IMR-90 (cell line): Measurements from ENCODE around the gene LUC7L3. TPM values are rescaled to one million over a fixed set of nuclear protein-coding genes. Genes with fewer than 3 reads are reported as not detected.

Experiments used
- ATAC-seq: fragments of 200-7000 bp; cut with Tn5 transposase; 2 replicates; pipeline ENCODE4 v1.9.1; 2020; ENCODE audit warnings: low read depth, mild to moderate bottlenecking, moderate library complexity
- BruUV-seq: library from RNA; stranded (reverse); fragments of 400-500 nt; replicated peaks from 2 replicates; lab custom pipeline; 2021; lab: Mats Ljungman, UMichigan
- CTCF ChIA-PET: fragments of 300-600 bp; formaldehyde crosslinking; extraction: SDS; loops from one replicate; lab custom pipeline; 2021; ENCODE audit warnings: antibody characterized with exemption; lab: Yijun Ruan, JAX
- POLR2A ChIA-PET: fragments of 300-600 bp; sonication (Branson Sonifier 250); formaldehyde crosslinking; loops from one replicate; lab custom pipeline; 2022; ENCODE audit warnings: antibody characterized with exemption; ENCODE audit not compliant: unreplicated experiment; lab: Charles Lee
- DNase-seq: peaks from one replicate; pipeline ENCODE4 v3.0.0; 2013
- H2AFZ ChIP-seq: replicated peaks from 2 replicates; pipeline ENCODE3; 2013; ENCODE audit warnings: low read length, mild to moderate bottlenecking; ENCODE audit not compliant: poor library complexity
- H2AK5ac ChIP-seq: 2 replicates; pipeline ENCODE4 v1.6.1; 2013; ENCODE audit warnings: low read depth, low read length, inconsistent platforms
- H2AK9ac ChIP-seq: replicated peaks from 2 replicates; pipeline ENCODE3; 2013; ENCODE audit warnings: mild to moderate bottlenecking, low read depth, low read length, moderate library complexity; ENCODE audit not compliant: poor library complexity
- H2BK120ac ChIP-seq: 2 replicates; pipeline ENCODE4 v1.6.1; 2013; ENCODE audit warnings: low read depth, low read length, inconsistent platforms
- H2BK15ac ChIP-seq: 3 replicates; pipeline ENCODE4 v1.6.1; 2013; ENCODE audit warnings: low read depth, low read length, inconsistent platforms
- H2BK20ac ChIP-seq: 2 replicates; pipeline ENCODE4 v1.6.1; 2013; ENCODE audit warnings: low read depth, mild to moderate bottlenecking, inconsistent platforms, low read length, moderate library complexity
- H2BK5ac ChIP-seq: 2 replicates; pipeline ENCODE4 v1.6.1; 2013; ENCODE audit warnings: mild to moderate bottlenecking, low read depth, low read length, inconsistent platforms; ENCODE audit not compliant: poor library complexity, severe bottlenecking
- H3K14ac ChIP-seq: replicated peaks from 2 replicates; pipeline ENCODE4 v1.6.1; 2013; ENCODE audit warnings: low read depth, low read length, inconsistent platforms
- H3K18ac ChIP-seq: 2 replicates; pipeline ENCODE4 v1.6.1; 2013; ENCODE audit warnings: low read depth, low read length, control low read depth
- H3K23ac ChIP-seq: 2 replicates; pipeline ENCODE4 v1.6.1; 2013; ENCODE audit warnings: low read depth, low read length, inconsistent platforms
- H3K27ac ChIP-seq: 2 replicates; pipeline ENCODE4 v1.5.1; 2013; ENCODE audit warnings: mild to moderate bottlenecking, control low read depth, low read length; ENCODE audit not compliant: insufficient read depth
- H3K27me3 ChIP-seq: 2 replicates; pipeline ENCODE4 v1.6.1; 2013; ENCODE audit warnings: low read length; ENCODE audit not compliant: control insufficient read depth, insufficient read depth
- H3K36me3 ChIP-seq: 2 replicates; pipeline ENCODE4 v1.6.1; 2013; ENCODE audit warnings: low read length, mixed read lengths; ENCODE audit not compliant: control insufficient read depth, insufficient read depth
- H3K4ac ChIP-seq: 2 replicates; pipeline ENCODE4 v1.6.1; 2013; ENCODE audit warnings: low read depth, low read length, inconsistent platforms
- H3K4me1 ChIP-seq: 2 replicates; pipeline ENCODE4 v1.6.1; 2013; ENCODE audit warnings: low read length, mixed read lengths; ENCODE audit not compliant: control insufficient read depth, insufficient read depth
- H3K4me2 ChIP-seq: 2 replicates; pipeline ENCODE4 v1.6.1; 2013; ENCODE audit warnings: low read depth, mild to moderate bottlenecking, control low read depth, low read length, moderate library complexity
- H3K4me3 ChIP-seq: 2 replicates; pipeline ENCODE4 v1.5.1; 2013; ENCODE audit warnings: low read depth, mild to moderate bottlenecking, control low read depth, low read length, moderate library complexity; ENCODE audit not compliant: insufficient read depth
- H3K56ac ChIP-seq: 2 replicates; pipeline ENCODE4 v1.6.1; 2013; ENCODE audit warnings: low read length, inconsistent platforms; ENCODE audit not compliant: insufficient read depth; ENCODE audit errors: extremely low read depth
- H3K79me1 ChIP-seq, 2 experiments: 2 replicates each; pipeline ENCODE4 v1.6.1; 2013; ENCODE audit warnings: low read length in 2 of 2, inconsistent platforms in 1 of 2, low read depth in 1 of 2
- H3K9ac ChIP-seq: 2 replicates; pipeline ENCODE4 v1.6.1; 2013; ENCODE audit warnings: low read depth, low read length, control low read depth
- H3K9me1 ChIP-seq: 2 replicates; pipeline ENCODE4 v1.6.1; 2013; ENCODE audit warnings: low read length, inconsistent platforms; ENCODE audit not compliant: insufficient read depth
- H3K9me3 ChIP-seq: 2 replicates; pipeline ENCODE4 v1.6.1; 2013; ENCODE audit warnings: low read length; ENCODE audit not compliant: control insufficient read depth, insufficient read depth
- H4K20me1 ChIP-seq: 2 replicates; pipeline ENCODE4 v1.6.1; 2013; ENCODE audit warnings: low read length, inconsistent platforms; ENCODE audit not compliant: insufficient read depth
- H4K5ac ChIP-seq: 2 replicates; pipeline ENCODE4 v1.6.1; 2013; ENCODE audit warnings: mild to moderate bottlenecking, low read depth, low read length, control low read depth
- H4K8ac ChIP-seq, 2 experiments: 2 replicates each; pipeline ENCODE4 v1.6.1; 2013; ENCODE audit warnings: low read depth in 2 of 2, low read length in 2 of 2, control low read depth in 1 of 2, inconsistent platforms in 1 of 2
- H4K91ac ChIP-seq: 2 replicates; pipeline ENCODE4 v1.6.1; 2013; ENCODE audit warnings: low read depth, low read length, inconsistent platforms; ENCODE audit not compliant: insufficient read depth
- BHLHE40 ChIP-seq: fragments of 150-350 bp; IDR thresholded peaks from 2 replicates; pipeline ENCODE4 v1.6.1; 2016; ENCODE audit warnings: mild to moderate bottlenecking, low read depth, low read length
- CEBPB ChIP-seq: IDR thresholded peaks from 2 replicates; pipeline ENCODE4 v1.6.1; 2012; ENCODE audit warnings: low read depth, low read length, improper control_type of control experiment
- CHD1 ChIP-seq: IDR thresholded peaks from 2 replicates; pipeline ENCODE4 v1.6.1; 2012; ENCODE audit warnings: low read depth, low read length, improper control_type of control experiment
- CTCF ChIP-seq: conservative IDR thresholded peaks from 2 replicates; pipeline ENCODE4 v1.5.1; 2012; ENCODE audit warnings: mild to moderate bottlenecking, low read depth, low read length, improper control_type of control experiment
- ELK1 ChIP-seq: fragments of 150-350 bp; IDR thresholded peaks from 2 replicates; pipeline ENCODE4 v1.6.1; 2016; ENCODE audit warnings: low read depth, mild to moderate bottlenecking, low read length, moderate library complexity, borderline replicate concordance
- FOS ChIP-seq: fragments of 150-350 bp; IDR thresholded peaks from 2 replicates; pipeline ENCODE4 v1.6.1; 2016; ENCODE audit warnings: low read depth, low read length
- MAFK ChIP-seq: IDR thresholded peaks from 2 replicates; pipeline ENCODE4 v1.6.1; 2012; ENCODE audit warnings: low read depth, low read length, improper control_type of control experiment
- MAZ ChIP-seq: IDR thresholded peaks from 2 replicates; pipeline ENCODE4 v1.6.1; 2012; ENCODE audit warnings: low read depth, mild to moderate bottlenecking, low read length, improper control_type of control experiment, moderate library complexity, borderline replicate concordance
- MXI1 ChIP-seq: IDR thresholded peaks from 2 replicates; pipeline ENCODE4 v1.6.1; 2012; ENCODE audit warnings: low read depth, mild to moderate bottlenecking, low read length, moderate library complexity, borderline replicate concordance
- NFE2L2 ChIP-seq: fragments of 150-350 bp; IDR thresholded peaks from 2 replicates; pipeline ENCODE4 v1.6.1; 2016; ENCODE audit warnings: low read depth, mild to moderate bottlenecking, low read length
- POLR2A ChIP-seq: IDR thresholded peaks from 2 replicates; pipeline ENCODE4 v1.6.1; 2012; ENCODE audit warnings: mild to moderate bottlenecking, low read depth, low read length
- RAD21 ChIP-seq: IDR thresholded peaks from 2 replicates; pipeline ENCODE4 v1.6.1; 2012; ENCODE audit warnings: low read length, improper control_type of control experiment
- RCOR1 ChIP-seq: IDR thresholded peaks from 2 replicates; pipeline ENCODE4 v1.6.1; 2012; ENCODE audit warnings: mild to moderate bottlenecking, low read length, improper control_type of control experiment; ENCODE audit not compliant: insufficient replicate concordance
- RFX5 ChIP-seq: IDR thresholded peaks from 2 replicates; pipeline ENCODE4 v1.8.0; 2012; ENCODE audit warnings: low read depth, mild to moderate bottlenecking, low read length, moderate library complexity
- SMC3 ChIP-seq: fragments of 150-350 bp; IDR thresholded peaks from 2 replicates; pipeline ENCODE4 v1.6.1; 2016; ENCODE audit warnings: low read depth, mild to moderate bottlenecking, antibody characterized with exemption, low read length, moderate library complexity
- USF2 ChIP-seq: fragments of 150-350 bp; IDR thresholded peaks from 2 replicates; pipeline ENCODE4 v1.6.1; 2017; ENCODE audit warnings: mild to moderate bottlenecking, antibody characterized with exemption, low read length, low read depth
- WGBS, 2 experiments: methylation state at CpG; one replicate each; pipeline versions ENCODE4 v1.1.5 to v1.1.7; 2013; ENCODE audit warnings: missing lambda C conversion rate in 2 of 2; ENCODE audit not compliant: insufficient read length in 1 of 2; ENCODE audit errors: extremely low coverage in 2 of 2; 5-methylcytosine and 5-hydroxymethylcytosine counted together
- dilution Hi-C: fragments of 300-500 bp; cut with HindIII; formaldehyde crosslinking; loops from one replicate; pipeline ENCODE4 v1.14.3; 2018; ENCODE audit warnings: low sequenced_read_pairs; ENCODE audit not compliant: unreplicated experiment
- in situ Hi-C: fragments of 300-500 bp; cut with MboI; formaldehyde crosslinking; loops from 3 replicates; pipeline ENCODE4 v1.14.3; 2019; ENCODE audit warnings: low sequenced_read_pairs, inconsistent platforms, mixed read lengths
- intact Hi-C: fragments of 100-400 bp; cut with micrococcal nuclease; formaldehyde crosslinking; loops from 2 replicates; pipeline ENCODE4 v1.10.0; 2022
- polyA plus RNA-seq, 3 experiments: library from polyadenylated mRNA; depleted of rRNA; stranded (reverse); fragments of >200 nt; gene quantifications; 2 replicates each; pipeline ENCODE4 v1.2.3, GENCODE V29; 2012; ENCODE audit warnings: low replicate concordance in 1 of 3
- total RNA-seq: library from RNA; depleted of rRNA; stranded (reverse); fragments of >200 nt; gene quantifications from 2 replicates; pipeline ENCODE4 v1.2.3, GENCODE V29; 2012

Gene LUC7L3
- total and polyA plus RNA-seq, 2 of the 4 experiments (the other 2 are of a cell fraction): 17.7 to 44.7 TPM

GRCh38 chr17:50697062-50697461, 22.3 kb upstream of the LUC7L3 start:
- in situ Hi-C loops (loop anchor here (10.0 kb wide), 1 partner anchor 212 kb away; no protein-coding TSS in a partner anchor), dilution Hi-C loops (no loop called here), intact Hi-C loops (no loop called here)
- H3K9me3 ChIP-seq: no peaks in the 10 kb centered on the region
- no peak overlapping the region for H3K4me2 ChIP-seq
- H3K27ac ChIP-seq: no peak overlapping the region
- H2BK20ac ChIP-seq: no peak overlapping the region
- H4K20me1 ChIP-seq: peaks cover 4% of the 10 kb centered on the region; the same call in 1 of the 2 replicates
- H2BK15ac ChIP-seq: no peak overlapping the region
- TF ChIP-seq RCOR1 (no peak), SMC3 (no peak), MAFK (no peak), NFE2L2 (no peak), FOS (no peak), MAZ (no peak), BHLHE40 (no peak), RAD21 (no peak), RFX5 (no peak), POLR2A (no peak), MXI1 (no peak), CTCF (no peak), CEBPB (no peak), ELK1 (no peak), CHD1 (no peak), USF2 (no peak)
- H3K4ac ChIP-seq: no peak overlapping the region
- no peak overlapping the region for H3K14ac ChIP-seq
- H3K79me1 ChIP-seq: peaks cover 7 to 41% of the 10 kb centered on the region in 2 experiments; a peak in 3 of 4 replicates
- no TSS peak for BruUV-seq
- ATAC-seq: no peak
- no peak overlapping the region for H2AK5ac ChIP-seq
- POLR2A ChIA-PET: no interaction called here
- no peak overlapping the region for H2AFZ ChIP-seq
- H3K9ac ChIP-seq: no peak overlapping the region
- H2BK120ac ChIP-seq: no peak overlapping the region
- DNase-seq: no peak
- no peak overlapping the region for H4K91ac ChIP-seq
- H3K23ac ChIP-seq: no peak overlapping the region
- H2BK5ac ChIP-seq: no peak overlapping the region
- CTCF ChIA-PET: interaction anchor here (0.5 to 1.3 kb wide), 2 partner anchors 146 to 285 kb away, joined by 4 to 6 read pairs; no protein-coding TSS in a partner anchor
- no peak overlapping the region for H3K56ac ChIP-seq
- no peak overlapping the region for H3K4me3 ChIP-seq
- H2AK9ac ChIP-seq: no peak overlapping the region
- no peak overlapping the region for H4K8ac ChIP-seq
- H3K9me1 ChIP-seq: peaks cover 8% of the 10 kb centered on the region
- no CpG with 5 or more reads among the region's 3 CpGs for WGBS, 2 experiments
- no peaks in the 10 kb centered on the region for H3K27me3 ChIP-seq
- no peak overlapping the region for H4K5ac ChIP-seq
- no peak overlapping the region for H3K18ac ChIP-seq
- peaks cover 23% of the 10 kb centered on the region for H3K4me1 ChIP-seq
- peaks cover 29% of the 10 kb centered on the region for H3K36me3 ChIP-seq
